DMS53 (cell line): Measurements from ENCODE around the gene CNOT6L.

Experiments used
- DNase-seq: peaks from one replicate; lab custom pipeline; 2025; lab: John Stamatoyannopoulos, UW

CNOT6L gene

GRCh38 chr4:77818602-77819403 is at the start of gene CNOT6L:
CNOT6L (minus strand) TSS chr4:77819368; CDS start chr4:77819308, 60 bp downstream.
- peak; percentile 85 for DNase-seq

- DNase-seq, result peak; percentile 35
Measured at GRCh38 chr4:77865259-77865658, 46.1 kb upstream of the CNOT6L start.

- peak; percentile 28 for DNase-seq
Measured at GRCh38 chr4:77863341-77863740, 44.2 kb upstream of the CNOT6L start.

- DNase-seq, result peak; percentile 96
Measured at GRCh38 chr4:77862478-77863216, 43.5 kb upstream of the CNOT6L start, which contains the start of gene MRPL1. MRPL1 (plus strand) TSS chr4:77862830; CDS start chr4:77862849, 19 bp downstream.

GRCh38 chr4:77861495-77861894 is 42.3 kb upstream of the CNOT6L start:
- DNase-seq, result peak; percentile 28

GRCh38 chr4:77859256-77859655 is 40.1 kb upstream of the CNOT6L start:
- DNase-seq, result no peak

GRCh38 chr4:77856152-77856551 is 37.0 kb upstream of the CNOT6L start:
- no peak for DNase-seq

GRCh38 chr4:77854431-77855111 is 35.4 kb upstream of the CNOT6L start:
- DNase-seq, result no peak

GRCh38 chr4:77852892-77853495 is 33.8 kb upstream of the CNOT6L start:
- DNase-seq, result no peak

GRCh38 chr4:77849278-77849965 is 30.3 kb upstream of the CNOT6L start:
- DNase-seq, result peak; percentile 80

GRCh38 chr4:77848508-77848907 is 29.3 kb upstream of the CNOT6L start:
- DNase-seq, result no peak

GRCh38 chr4:77845929-77846328 is 26.8 kb upstream of the CNOT6L start:
- no peak for DNase-seq

- no peak for DNase-seq
Measured at GRCh38 chr4:77845400-77845799, 26.2 kb upstream of the CNOT6L start.

- DNase-seq, result no peak
Measured at GRCh38 chr4:77844363-77844762, 25.2 kb upstream of the CNOT6L start.

GRCh38 chr4:77843628-77844027 is 24.5 kb upstream of the CNOT6L start:
- DNase-seq, result no peak

GRCh38 chr4:77834403-77834802 is 15.2 kb upstream of the CNOT6L start:
- no peak for DNase-seq

GRCh38 chr4:77833126-77833724 is 14.1 kb upstream of the CNOT6L start:
- no peak for DNase-seq

GRCh38 chr4:77827343-77827742 is 8.2 kb upstream of the CNOT6L start:
- no peak for DNase-seq

GRCh38 chr4:77826275-77826674 is 7.1 kb upstream of the CNOT6L start:
- no peak for DNase-seq

GRCh38 chr4:77821775-77822174 is 2.6 kb upstream of the CNOT6L start:
- no peak for DNase-seq
